Natural killer cell (primary cell): ENCODE results near the gene PPP1R2. TPM values are rescaled to one million over a fixed set of nuclear protein-coding genes. Genes with fewer than 3 reads are reported as not detected.

Experiments used
- ATAC-seq, 3 donors: fragments of 150-1000 bp in 2 of 3; fragments of 200-7000 bp in 1 of 3; cut with Tn5 transposase; 1 replicate in 1 of 3; 2 replicates in 2 of 3; pipeline ENCODE4 v1.10.0; 2021; ENCODE audit warnings: mild to moderate bottlenecking in 2 of 3, moderate library complexity in 2 of 3
- DNase-seq, 2 donors: peaks; one replicate each; pipeline versions ENCODE4 v3.0.0 to v3.0.0-alpha.2; 2013 to 2021; ENCODE audit warnings: mixed read lengths in 1 of 2
- H3K27ac ChIP-seq: one replicate; pipeline ENCODE4 v1.5.1; 2013; ENCODE audit warnings: mild to moderate bottlenecking, low read length
- H3K27me3 ChIP-seq: one replicate; pipeline ENCODE4 v1.6.1; 2013; ENCODE audit warnings: low read length; ENCODE audit not compliant: control insufficient read depth, insufficient read depth
- H3K36me3 ChIP-seq: one replicate; pipeline ENCODE4 v1.6.1; 2013; ENCODE audit warnings: low read length; ENCODE audit not compliant: control insufficient read depth, insufficient read depth
- H3K4me1 ChIP-seq: one replicate; pipeline ENCODE4 v1.6.1; 2013; ENCODE audit warnings: low read length; ENCODE audit not compliant: control insufficient read depth, insufficient read depth
- H3K4me3 ChIP-seq: one replicate; pipeline ENCODE4 v1.5.1; 2013; ENCODE audit warnings: low read length
- H3K9me3 ChIP-seq: one replicate; pipeline ENCODE4 v1.6.1; 2013; ENCODE audit warnings: low read length; ENCODE audit not compliant: control insufficient read depth, insufficient read depth
- H3K27ac Mint-ChIP-seq, 2 donors: one replicate each; pipeline ENCODE4 v1.8.0; 2022; ENCODE audit warnings: mild to moderate bottlenecking in 2 of 2, mixed read lengths in 2 of 2, moderate library complexity in 1 of 2
- H3K27me3 Mint-ChIP-seq, 2 donors: one replicate each; pipeline ENCODE4 v1.8.0; 2022; ENCODE audit warnings: low read depth in 2 of 2, mixed read lengths in 2 of 2
- H3K36me3 Mint-ChIP-seq: one replicate; pipeline ENCODE4 v1.8.0; 2022; ENCODE audit warnings: mixed read lengths
- H3K4me1 Mint-ChIP-seq, 2 donors: one replicate each; pipeline ENCODE4 v1.8.0; 2022; ENCODE audit warnings: mixed read lengths in 2 of 2
- H3K4me3 Mint-ChIP-seq: one replicate; pipeline ENCODE4 v1.8.0; 2022; ENCODE audit warnings: mild to moderate bottlenecking, moderate library complexity, mixed read lengths
- H3K9me3 Mint-ChIP-seq, 2 donors: one replicate each; pipeline ENCODE4 v1.8.0; 2022; ENCODE audit warnings: mixed read lengths in 2 of 2
- CTCF ChIP-seq: fragments of 200-600 bp; IDR thresholded peaks from one replicate; pipeline ENCODE4 v1.8.0; 2022; ENCODE audit warnings: antibody characterized with exemption
- WGBS: methylation state at CpG from one replicate; pipeline ENCODE4 v1.1.7; 2013; ENCODE audit warnings: missing lambda C conversion rate; ENCODE audit not compliant: insufficient coverage; 5-methylcytosine and 5-hydroxymethylcytosine counted together
- intact Hi-C: fragments of 100-400 bp; cut with micrococcal nuclease; formaldehyde crosslinking; loops from one replicate; pipeline ENCODE4 v1.14.2; 2022
- total RNA-seq, 4 donors: library from RNA; stranded (reverse); fragments of 120-200 nt in 1 of 4; gene quantifications; one replicate each; pipeline versions ENCODE4 v1.2.3 to v1.2.4, GENCODE V29; 2013 to 2022

PPP1R2 gene
- total RNA-seq, 3 donors from 2014 or later (not counting 1 experiment from before 2014, with no cell fraction given) = 89.8 to 97.3 (median 89.9) TPM

DNA sequence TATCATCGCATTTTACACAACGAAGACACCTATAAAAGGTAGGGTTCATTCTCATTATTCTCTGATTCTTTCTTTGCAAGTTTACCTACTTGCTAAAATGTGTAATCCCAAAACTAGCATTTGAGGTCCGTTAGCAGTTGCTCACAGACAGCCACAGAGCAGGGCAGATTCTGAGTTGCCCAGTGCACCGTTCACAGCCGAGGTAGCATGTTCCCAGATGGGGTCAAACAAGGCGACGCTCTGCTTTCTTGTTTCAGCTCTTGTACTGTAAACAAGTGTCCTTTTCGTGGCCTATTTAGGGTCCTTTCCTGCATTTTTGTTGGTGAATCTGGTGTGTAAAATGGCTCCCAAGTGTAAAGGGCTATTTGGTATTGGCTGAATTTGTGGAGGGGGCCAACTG is 3.1 kb downstream of the PPP1R2 start:
- H3K27ac ChIP-seq = no peak overlapping the region
- no peak for TF ChIP-seq CTCF
- no peaks in the 10 kb centered on the region for H3K27me3 ChIP-seq
- no peak overlapping the region for H3K4me3 ChIP-seq
- intact Hi-C loops = loop anchor here (5.0 kb wide), 1 partner anchor 853 kb away; the partner anchor contains the start of gene FAM43A
- H3K9me3 ChIP-seq = no peaks in the 10 kb centered on the region
- H3K36me3 ChIP-seq = no peaks in the 10 kb centered on the region
- H3K4me3 Mint-ChIP-seq = peak overlapping the region; percentile 69
- 57% methylated on average over 7 of the region's 8 CpGs for WGBS
- H3K9me3 Mint-ChIP-seq = no peaks in the 10 kb centered on the region
- no peaks in the 10 kb centered on the region for H3K36me3 Mint-ChIP-seq
- ATAC-seq = no peak
- peak overlapping the region; percentile 94 to 95 for H3K27ac Mint-ChIP-seq
- peaks cover 72 to 75% of the 10 kb centered on the region in 2 donors for H3K4me1 Mint-ChIP-seq
- DNase-seq = peak in 1 of 2 donors; percentile 29
- H3K4me1 ChIP-seq = peaks cover 43% of the 10 kb centered on the region
- H3K27me3 Mint-ChIP-seq = no peaks in the 10 kb centered on the region

- H3K4me1 ChIP-seq = peaks cover 43% of the 10 kb centered on the region
- ATAC-seq = no peak
- H3K9me3 ChIP-seq = no peaks in the 10 kb centered on the region
- H3K27me3 ChIP-seq = no peaks in the 10 kb centered on the region
- WGBS = 100% methylated on average over 3 of the region's 5 CpGs
- no peaks in the 10 kb centered on the region for H3K36me3 ChIP-seq
- no peak overlapping the region for H3K27ac ChIP-seq
- Mint-ChIP-seq H3K27ac (peak overlapping the region; percentile 94 to 95), H3K36me3 (no peaks in the 10 kb centered on the region), H3K4me1 (peaks cover 74 to 75% of the 10 kb centered on the region in 2 donors), H3K4me3 (peak overlapping the region; percentile 69), H3K27me3 (no peaks in the 10 kb centered on the region), H3K9me3 (no peaks in the 10 kb centered on the region)
- TF ChIP-seq CTCF = no peak
- intact Hi-C loops = no loop called here
- DNase-seq = no peak
- H3K4me3 ChIP-seq = no peak overlapping the region
These were observed 3.6 kb downstream of the PPP1R2 start for GRCh38 chr3:195539479-195539878.

GRCh38 chr3:195537995-195538394 is 5.1 kb downstream of the PPP1R2 start:
- intact Hi-C loops = no loop called here
- peak; percentile 31 to 47 (median 32) for ATAC-seq
- peak overlapping the region; percentile 59 for H3K4me3 Mint-ChIP-seq
- Histone ChIP-seq H3K27ac (no peak overlapping the region), H3K9me3 (no peaks in the 10 kb centered on the region), H3K4me3 (no peak overlapping the region), H3K36me3 (no peaks in the 10 kb centered on the region), H3K4me1 (peaks cover 32% of the 10 kb centered on the region), H3K27me3 (no peaks in the 10 kb centered on the region)
- H3K27me3 Mint-ChIP-seq = no peaks in the 10 kb centered on the region
- WGBS = 33% methylated on average over 2 of the region's 2 CpGs
- peak overlapping the region; percentile 33 to 95 for H3K27ac Mint-ChIP-seq
- no peaks in the 10 kb centered on the region for H3K9me3 Mint-ChIP-seq
- peak in 1 of 2 donors; percentile 76 for DNase-seq
- peaks cover 79 to 80% of the 10 kb centered on the region in 2 donors for H3K4me1 Mint-ChIP-seq
- TF ChIP-seq CTCF = no peak
- no peaks in the 10 kb centered on the region for H3K36me3 Mint-ChIP-seq

GRCh38 chr3:195535293-195535692 is 7.8 kb downstream of the PPP1R2 start:
- Mint-ChIP-seq H3K4me3 (no peak overlapping the region), H3K36me3 (no peaks in the 10 kb centered on the region), H3K4me1 (peaks cover 75 to 78% of the 10 kb centered on the region in 2 donors), H3K9me3 (no peaks in the 10 kb centered on the region), H3K27me3 (no peaks in the 10 kb centered on the region), H3K27ac (peak overlapping the region; percentile 50 to 57)
- Histone ChIP-seq H3K27me3 (no peaks in the 10 kb centered on the region), H3K36me3 (no peaks in the 10 kb centered on the region), H3K4me1 (peaks cover 19% of the 10 kb centered on the region), H3K9me3 (no peaks in the 10 kb centered on the region), H3K27ac (no peak overlapping the region), H3K4me3 (no peak overlapping the region)
- no peak for TF ChIP-seq CTCF
- intact Hi-C loops = no loop called here
- 96% methylated on average over 5 of the region's 5 CpGs for WGBS
- ATAC-seq = no peak
- DNase-seq = no peak
